GM12878 (cell line): ENCODE data around the gene C11orf16. TPM values are rescaled to one million over a fixed set of nuclear protein-coding genes. Genes with fewer than 3 reads are reported as not detected.
"Not testable (repeated sequence)": the region's sequence is repeated elsewhere in the genome, so short reads cannot be mapped to it uniquely, and the experiment has no call there.

Experiments
- ATAC-seq: fragments of 200-7000 bp; cut with Tn5 transposase; 3 replicates; pipeline ENCODE4 v1.9.1; 2020; ENCODE audit warnings: mild to moderate bottlenecking, moderate library complexity
- BruUV-seq: library from RNA; stranded (reverse); fragments of 400-500 nt; replicated peaks from 2 replicates; lab custom pipeline; 2021; lab: Mats Ljungman, UMichigan
- CTCF ChIA-PET: fragments of 300-600 bp; sonication (Branson Sonifier 250); formaldehyde crosslinking; extraction: SDS; loops from one replicate; lab custom pipeline; 2021; ENCODE audit warnings: inconsistent platforms; lab: Yijun Ruan, JAX
- POLR2A ChIA-PET: fragments of 350-600 bp; formaldehyde crosslinking; extraction: SDS; loops from one replicate; lab custom pipeline; 2021; ENCODE audit warnings: inconsistent platforms; lab: Charles Lee
- RAD21 ChIA-PET: fragments of 300-600 bp; sonication (Branson Sonifier 250); formaldehyde crosslinking; loops from one replicate; lab custom pipeline; 2023; ENCODE audit warnings: antibody characterized with exemption; ENCODE audit not compliant: unreplicated experiment; lab: Charles Lee
- SMC1A ChIA-PET: fragments of 300-600 bp; sonication (Branson Sonifier 250); formaldehyde crosslinking; loops from one replicate; lab custom pipeline; 2023; ENCODE audit not compliant: unreplicated experiment, uncharacterized antibody; lab: Charles Lee
- DNase-seq: peaks from one replicate; pipeline ENCODE4 v3.0.0-alpha.2; 2011; ENCODE audit warnings: low read depth, low spot score
- FAIRE-seq: peaks from 3 replicates; lab custom pipeline; 2011; peaks lifted over from hg19 to GRCh38; lab: Jason Lieb, UNC
- H2AFZ ChIP-seq: 2 replicates; pipeline ENCODE4 v1.6.0; 2011; ENCODE audit warnings: low read depth, low read length, control low read depth; ENCODE audit not compliant: control insufficient read depth
- H3K27ac ChIP-seq: 2 replicates; pipeline ENCODE4 v1.5.1; 2011; ENCODE audit warnings: control low read depth; ENCODE audit not compliant: control insufficient read depth, insufficient read depth
- H3K27me3 ChIP-seq, 2 experiments: replicated peaks in 1 of 2; 2 replicates each; pipeline versions ENCODE4 v1.6.0 to v1.6.1; 2011; ENCODE audit warnings: low read length in 1 of 2; ENCODE audit not compliant: control insufficient read depth in 2 of 2, insufficient read depth in 2 of 2
- H3K36me3 ChIP-seq, 2 experiments: 2 replicates each; pipeline ENCODE4 v1.5.1; 2011; ENCODE audit warnings: low read length in 1 of 2; ENCODE audit not compliant: control insufficient read depth in 2 of 2, insufficient read depth in 2 of 2
- H3K4me1 ChIP-seq: 2 replicates; pipeline ENCODE4 v1.6.1; 2011; ENCODE audit warnings: mild to moderate bottlenecking, low read length, moderate library complexity, mixed read lengths; ENCODE audit not compliant: control insufficient read depth, insufficient read depth
- H3K4me2 ChIP-seq: 2 replicates; pipeline ENCODE4 v1.6.0; 2011; ENCODE audit warnings: control low read depth; ENCODE audit not compliant: control insufficient read depth, insufficient read depth
- H3K4me3 ChIP-seq: fragments of 200-600 bp; sonication (generic); 2 replicates; pipeline ENCODE4 v1.5.1; 2016
- H3K79me2 ChIP-seq: 2 replicates; pipeline ENCODE4 v1.6.0; 2011; ENCODE audit warnings: low read length; ENCODE audit not compliant: control insufficient read depth, insufficient read depth
- H3K9ac ChIP-seq: 2 replicates; pipeline ENCODE4 v1.8.0; 2011; ENCODE audit warnings: low read length, control low read depth, mixed read lengths; ENCODE audit not compliant: control insufficient read depth, insufficient read depth
- H3K9me3 ChIP-seq: replicated peaks from 3 replicates; pipeline ENCODE4 v1.5.1; 2011; ENCODE audit warnings: mild to moderate bottlenecking, low read length; ENCODE audit not compliant: control insufficient read depth, insufficient read depth
- H4K20me1 ChIP-seq: 2 replicates; pipeline ENCODE4 v1.6.0; 2011; ENCODE audit not compliant: control insufficient read depth, insufficient read depth
- HDAC6 ChIP-seq: fragments of 200-600 bp; sonication (generic); IDR thresholded peaks from one replicate; pipeline ENCODE4 v1.8.0; 2017; ENCODE audit warnings: antibody characterized with exemption; ENCODE audit not compliant: unreplicated experiment
- MYB ChIP-seq: fragments of 150-350 bp; IDR thresholded peaks from 2 replicates; pipeline ENCODE4 v1.6.1; 2014; ENCODE audit warnings: mild to moderate bottlenecking, low read depth, low read length, borderline replicate concordance
- ZNF274 ChIP-seq: IDR thresholded peaks from one replicate; pipeline ENCODE4 v1.8.0; 2011; ENCODE audit not compliant: insufficient read length, insufficient read depth
- WGBS: methylation state at CpG from one replicate; pipeline ENCODE4 v1.1.6; 2016; ENCODE audit warnings: low lambda C conversion rate; ENCODE audit not compliant: insufficient replicate concordance, insufficient coverage; ENCODE audit errors: missing lambda C conversion rate; 5-methylcytosine and 5-hydroxymethylcytosine counted together
- in situ Hi-C: fragments of 300-500 bp; cut with MboI; formaldehyde crosslinking; loops from 9 replicates; pipeline ENCODE4 v1.14.3; 2018; ENCODE audit warnings: mixed read lengths
- intact Hi-C: fragments of 100-400 bp; cut with micrococcal nuclease; formaldehyde crosslinking; loops from one replicate; pipeline ENCODE4 v1.14.2; 2022; ENCODE audit not compliant: unreplicated experiment
- polyA plus RNA-seq, 11 experiments: library from polyadenylated mRNA; depleted of rRNA in 4 of 11; unstranded in 6 of 11; stranded (reverse) in 5 of 11; fragments of >200 nt; fragmentation: Nextera tagmentation in 4 of 11; fragmentation: Illumina TruSeq in 1 of 11; extraction: Ambion mirVana in 4 of 11; extraction: Trizol in 1 of 11; gene quantifications; 1 replicate in 1 of 11; 2 replicates in 10 of 11; pipeline versions ENCODE4 v1.2.1 to v1.2.3, GENCODE V29; 2011 to 2016; ENCODE audit warnings: inconsistent platforms in 2 of 11, missing spikeins in 2 of 11, low read depth in 1 of 11
- total RNA-seq, 4 experiments: library from RNA; depleted of rRNA in 3 of 4; stranded (reverse); fragments of >200 nt in 3 of 4; fragmentation: Illumina TruSeq in 1 of 4; extraction: Trizol in 1 of 4; gene quantifications; 2 replicates each; pipeline versions ENCODE4 v1.2.1 to v1.2.3, GENCODE V29; 2013 to 2021

The C11orf16 gene
- total and polyA plus RNA-seq, 10 of the 15 experiments (the other 5 are each of a cell fraction or from before 2014, with no cell fraction given), result 0.05 to 0.39 (median 0.32) TPM; not detected in 7

DNA sequence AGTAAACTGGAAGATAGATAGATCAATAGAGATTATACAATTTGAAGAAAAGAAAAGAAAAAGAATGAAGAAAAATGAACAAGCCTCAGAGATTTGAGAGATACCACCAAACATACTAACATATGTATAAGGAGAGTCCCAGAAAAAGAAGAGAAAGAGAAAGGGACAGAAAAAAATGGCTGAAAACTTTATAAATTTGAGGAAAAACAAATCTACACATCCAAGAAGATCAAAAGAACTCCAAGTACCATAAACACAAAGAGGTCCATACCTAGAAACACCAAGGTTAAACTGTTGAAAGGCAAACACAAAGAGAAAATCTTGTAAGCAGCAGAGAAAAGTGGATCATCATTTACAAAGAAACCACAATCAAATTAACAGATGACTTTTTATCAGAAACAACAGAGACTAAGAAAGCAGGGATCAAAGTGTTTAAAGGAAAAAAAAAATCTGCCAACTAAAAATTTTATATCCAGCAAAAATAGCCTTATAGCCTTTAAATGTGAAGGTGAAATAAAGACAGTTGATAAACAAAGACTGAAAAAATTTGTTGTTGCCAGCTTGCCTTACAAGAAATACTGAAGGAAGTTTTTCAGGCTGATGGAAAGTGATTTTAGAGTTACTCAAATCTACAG lies 33.5 kb downstream of the C11orf16 start (continued):
- no peak for TF ChIP-seq MYB
- no peak for TF ChIP-seq ZNF274

DNA sequence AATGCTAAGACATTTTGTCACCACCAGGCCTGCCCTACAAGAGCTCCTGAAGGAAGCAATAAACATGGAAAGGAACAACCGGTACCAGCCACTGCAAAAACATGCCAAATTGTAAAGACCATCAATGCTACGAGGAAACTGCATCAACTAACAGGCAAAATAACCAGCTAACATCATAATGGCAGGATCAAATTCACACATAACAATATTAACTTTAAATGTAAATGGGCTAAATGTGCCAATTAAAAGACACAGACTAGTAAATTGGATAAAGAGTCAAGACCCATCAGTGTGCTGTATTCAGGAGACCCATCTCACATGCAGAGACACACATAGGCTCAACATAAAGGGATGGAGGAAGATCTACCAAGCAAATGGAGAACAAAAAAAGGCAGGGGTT lies 41.6 kb downstream of the C11orf16 start:
- H3K4me3 ChIP-seq, H3K9ac ChIP-seq, in situ Hi-C loops, H3K4me2 ChIP-seq, BruUV-seq, H3K4me1 ChIP-seq, SMC1A ChIA-PET, H3K79me2 ChIP-seq, H3K27ac ChIP-seq, H4K20me1 ChIP-seq, H3K9me3 ChIP-seq, intact Hi-C loops, H2AFZ ChIP-seq, RAD21 ChIA-PET, FAIRE-seq, H3K36me3 ChIP-seq, DNase-seq, CTCF ChIA-PET, H3K27me3 ChIP-seq, ATAC-seq, POLR2A ChIA-PET: not testable (repeated sequence)
- WGBS, result 56% methylated on average over 2 of the region's 2 CpGs

DNA sequence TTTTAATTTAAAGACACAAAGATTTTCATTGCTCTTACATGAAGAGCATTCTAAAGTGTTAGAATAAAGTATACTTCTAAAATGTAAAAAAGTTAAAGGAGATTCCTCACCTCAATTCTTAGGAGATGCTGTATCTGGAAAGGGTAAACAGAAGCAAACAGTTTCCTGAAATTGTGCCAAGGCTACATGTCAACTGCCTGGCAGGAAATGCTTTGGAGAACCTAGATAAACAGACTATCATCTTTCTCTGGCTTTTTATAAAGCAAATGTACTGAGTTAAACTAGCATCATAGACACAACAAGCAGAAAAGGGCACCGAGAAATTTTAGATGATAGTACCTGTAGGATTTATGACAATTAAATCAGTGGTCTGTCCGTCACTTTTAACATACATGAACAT lies 46.4 kb downstream of the C11orf16 start:
- Histone ChIP-seq H2AFZ (no peak overlapping the region), H3K9me3 (no peaks in the 10 kb centered on the region), H3K27ac (no peak overlapping the region), H3K9ac (no peak overlapping the region), H4K20me1 (no peaks in the 10 kb centered on the region), H3K4me3 (no peak overlapping the region), H3K79me2 (no peaks in the 10 kb centered on the region), H3K36me3 (no peaks in the 10 kb centered on the region), H3K27me3 (peaks cover 0 to 4% of the 10 kb centered on the region in 2 experiments; a peak in 1 of 4 replicates), H3K4me2 (no peak overlapping the region), H3K4me1 (no peaks in the 10 kb centered on the region)
- TF ChIP-seq HDAC6, result no peak
- ChIA-PET POLR2A (no interaction called here), RAD21 (interaction anchor here (0.8 kb wide), 1 partner anchor 73 kb away, joined by 3 read pairs; no protein-coding TSS in a partner anchor), CTCF (no interaction called here), SMC1A (no interaction called here)
- 55% methylated on average over 2 of the region's 2 CpGs for WGBS
- in situ Hi-C loops, result no loop called here
- no peak for ATAC-seq
- intact Hi-C loops, result no loop called here
- BruUV-seq, result no TSS peak
- FAIRE-seq, result no peak
- no peak for DNase-seq

DNA sequence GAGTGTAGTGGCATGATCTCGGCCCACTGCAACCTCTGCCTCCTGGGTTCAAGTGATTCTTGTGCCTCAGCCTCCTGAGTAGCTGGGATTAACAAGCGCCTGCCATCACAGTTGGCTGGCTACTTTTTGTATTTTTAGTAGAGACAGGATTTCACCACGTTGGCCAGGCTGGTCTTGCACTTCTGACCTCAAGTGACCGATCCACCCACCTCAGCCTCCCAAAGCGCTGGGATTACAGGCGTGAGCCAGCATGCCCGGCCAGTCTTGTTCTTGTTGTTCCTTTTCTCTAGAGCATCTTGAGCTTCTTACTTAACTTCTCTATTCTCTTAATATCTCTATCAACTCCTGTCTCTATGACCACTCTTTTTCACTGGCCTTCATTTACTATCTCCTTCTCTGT lies 51.2 kb downstream of the C11orf16 start:
- POLR2A ChIA-PET, result not testable (repeated sequence)
- 58% methylated on average over 7 of the region's 7 CpGs for WGBS

More for the DNA sequence above, 51.2 kb downstream of the C11orf16 start:
- RAD21 ChIA-PET, H3K9me3 ChIP-seq, BruUV-seq, H3K4me3 ChIP-seq, H3K79me2 ChIP-seq, H2AFZ ChIP-seq, CTCF ChIA-PET, H3K4me1 ChIP-seq, FAIRE-seq, H3K36me3 ChIP-seq, H3K27me3 ChIP-seq, in situ Hi-C loops, H3K4me2 ChIP-seq, DNase-seq, H3K9ac ChIP-seq, H4K20me1 ChIP-seq, SMC1A ChIA-PET, ATAC-seq, H3K27ac ChIP-seq, intact Hi-C loops: not testable (repeated sequence)
